Activated CD4-positive, alpha-beta T cell treated with anti-CD3 and anti-CD28 coated beads, Interleukin-2, amount 50 U/mL, for 1 hour (primary cell): ENCODE results near the gene KIDINS220.

ENCODE experiments used
- DNase-seq: peaks from one replicate; pipeline ENCODE4 v3.0.0-alpha.2; 2020

The KIDINS220 gene

GRCh38 chr2:8850845-8851487, 13.6 kb upstream of the KIDINS220 start:
- no peak for DNase-seq

DNA sequence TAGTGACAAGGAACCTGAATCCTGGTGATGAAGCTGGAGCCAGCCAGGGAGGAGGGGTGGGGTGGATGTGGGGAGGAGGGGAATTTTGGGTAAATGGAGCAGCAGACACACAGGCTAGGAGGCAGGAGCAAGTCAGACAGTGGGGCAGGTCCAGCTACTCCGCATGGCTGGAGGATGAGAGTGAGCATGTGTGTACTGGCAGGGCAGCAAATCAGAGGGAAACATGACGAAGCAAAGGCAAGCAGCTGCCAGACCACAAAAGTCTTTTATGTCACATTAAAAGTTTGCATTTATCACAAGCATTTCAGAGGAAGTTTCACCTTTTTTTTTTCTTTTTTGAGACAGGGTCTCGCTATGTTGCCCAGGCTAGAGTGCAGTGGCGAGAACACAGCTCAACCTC, 11.9 kb upstream of the KIDINS220 start:
- no peak for DNase-seq

DNA sequence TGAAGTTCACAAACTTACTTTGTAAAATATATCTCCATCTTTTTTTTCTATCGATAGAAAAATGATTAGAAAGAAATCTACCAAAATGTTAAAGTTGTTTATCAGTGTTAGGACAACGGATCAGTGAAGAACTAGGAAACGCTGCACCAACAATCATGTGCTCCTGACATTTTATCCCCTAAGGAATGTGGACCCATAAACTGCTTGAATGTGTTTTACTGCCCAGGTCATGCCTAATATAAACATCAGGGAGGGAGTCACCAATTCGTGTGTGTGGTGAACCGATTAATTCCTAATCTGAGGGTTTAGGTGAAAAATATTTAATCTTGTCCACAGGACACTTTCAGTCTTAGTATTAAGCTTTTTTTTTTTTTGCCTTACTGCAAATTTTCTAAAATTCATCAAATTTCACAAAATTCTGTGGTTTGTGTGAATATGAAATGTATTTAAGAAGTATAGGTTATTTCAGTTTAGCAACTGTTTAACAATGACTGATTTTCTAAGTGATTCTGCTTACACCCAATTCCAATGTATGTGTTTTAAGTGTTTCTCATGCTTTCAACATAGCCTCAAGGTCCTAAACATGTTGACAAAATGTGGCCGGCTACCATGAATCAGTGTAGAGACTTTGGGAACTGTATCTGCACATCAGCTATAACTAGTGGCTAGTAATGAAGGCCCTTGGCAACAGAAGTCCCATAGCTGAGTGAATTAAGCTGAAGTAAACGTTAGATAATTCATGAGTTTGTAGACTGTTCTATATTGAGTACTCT, 11.1 kb upstream of the KIDINS220 start:
- no peak for DNase-seq

- DNase-seq, result no peak
Observed at GRCh38 chr2:8847400-8847799, 10.0 kb upstream of the KIDINS220 start.

GRCh38 chr2:8841932-8842331, 4.5 kb upstream of the KIDINS220 start:
- no peak for DNase-seq

GRCh38 chr2:8840475-8841091, 3.2 kb upstream of the KIDINS220 start:
- DNase-seq, result no peak

DNA sequence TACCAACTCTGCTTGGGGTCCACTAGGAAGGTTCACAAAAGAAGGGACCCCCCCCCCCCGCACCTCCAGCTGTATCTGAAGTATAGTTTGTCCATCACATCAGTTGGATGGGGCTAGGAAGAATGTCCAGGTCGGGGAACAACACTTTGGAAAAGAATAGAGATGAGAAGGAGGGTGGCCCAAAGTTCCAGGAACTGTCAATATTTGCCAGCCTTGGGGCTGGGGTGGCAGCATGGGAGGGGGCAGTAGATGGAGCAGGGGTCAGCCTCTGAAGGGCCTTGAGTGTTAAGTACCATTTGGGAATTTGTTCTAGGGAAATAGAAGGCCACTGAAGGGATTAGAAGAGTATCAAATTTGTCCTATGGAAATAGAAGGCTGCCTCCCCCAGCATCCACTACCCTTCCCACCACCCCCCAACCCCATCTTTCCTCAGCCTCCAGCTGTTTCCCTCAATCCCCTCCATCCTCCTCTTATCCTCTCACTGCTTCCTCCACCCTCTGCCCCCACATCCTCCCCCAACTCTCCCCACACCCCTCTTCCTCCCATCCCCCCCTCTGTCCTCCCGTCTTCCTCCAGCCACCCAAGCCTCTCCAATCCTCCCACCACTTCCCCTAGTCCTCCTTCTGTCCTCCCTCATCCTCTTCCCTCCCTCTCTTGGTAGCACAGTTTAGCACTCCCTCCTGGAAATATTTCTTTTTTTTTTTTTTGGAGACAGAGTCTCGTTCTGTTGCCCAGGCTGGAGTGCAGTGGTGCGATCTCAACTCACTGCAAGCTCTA, 2.0 kb upstream of the KIDINS220 start:
- no peak for DNase-seq

DNA sequence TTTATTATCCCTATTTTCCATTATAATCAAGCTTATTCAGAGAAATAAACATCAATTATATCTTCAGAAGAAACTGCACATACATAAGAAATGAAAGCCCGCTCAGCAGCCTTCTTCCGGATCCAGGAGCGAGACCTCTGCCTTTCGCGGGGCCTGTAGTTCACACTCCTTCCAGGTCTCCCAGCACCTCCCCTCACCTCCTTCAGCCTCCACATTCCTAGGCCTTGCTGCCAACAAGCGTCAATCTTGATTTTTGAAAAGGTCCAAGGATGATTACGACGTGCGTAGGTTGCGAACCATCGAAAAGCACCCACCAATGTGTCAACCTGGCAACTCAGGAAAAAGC, 355 bp upstream of the KIDINS220 start:
- no peak for DNase-seq

GRCh38 chr2:8835279-8835678, 2.1 kb downstream of the KIDINS220 start:
- DNase-seq, result no peak

- no peak for DNase-seq
Observed at GRCh38 chr2:8833853-8834252, 3.6 kb downstream of the KIDINS220 start.

GRCh38 chr2:8831516-8831915, 5.9 kb downstream of the KIDINS220 start:
- no peak for DNase-seq

DNA sequence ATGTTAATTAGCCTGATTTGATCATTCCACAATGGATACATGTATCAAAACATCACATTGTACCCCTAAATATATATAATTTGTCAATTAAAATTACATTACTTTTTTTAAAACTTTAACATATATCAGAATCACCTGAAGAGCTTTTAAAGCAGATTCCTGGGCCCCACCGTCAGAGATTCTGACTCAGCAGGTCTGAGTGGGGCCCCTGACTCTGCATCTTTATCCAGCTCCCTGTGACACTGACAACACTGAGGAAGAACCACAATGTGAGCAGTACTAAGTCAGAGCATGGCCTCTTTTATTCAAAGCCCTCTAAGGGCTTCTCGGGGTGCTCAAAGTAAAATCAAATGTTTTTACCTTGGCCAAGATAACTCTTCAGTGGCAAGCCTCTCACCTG, 9.7 kb downstream of the KIDINS220 start:
- DNase-seq, result no peak

DNA sequence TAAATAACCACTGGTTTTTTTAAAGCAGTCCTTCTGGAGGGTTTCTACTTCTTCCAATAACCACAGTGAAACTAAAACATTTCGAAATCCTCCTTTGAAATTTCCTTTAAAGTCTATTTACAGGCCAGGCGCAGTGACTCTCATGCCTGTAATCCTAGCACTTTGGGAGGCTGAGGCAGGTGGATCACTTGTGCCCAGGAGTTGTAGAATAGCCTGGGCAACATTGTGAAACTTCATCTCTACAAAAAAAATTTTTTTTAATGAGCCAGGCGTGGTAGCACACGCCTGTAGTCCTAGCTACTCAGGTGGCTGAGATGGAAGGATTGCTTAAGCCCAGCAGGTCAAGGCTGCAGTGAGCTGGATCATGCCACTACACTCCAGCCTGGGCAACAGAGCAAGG, 15.2 kb downstream of the KIDINS220 start:
- DNase-seq, result no peak

DNA sequence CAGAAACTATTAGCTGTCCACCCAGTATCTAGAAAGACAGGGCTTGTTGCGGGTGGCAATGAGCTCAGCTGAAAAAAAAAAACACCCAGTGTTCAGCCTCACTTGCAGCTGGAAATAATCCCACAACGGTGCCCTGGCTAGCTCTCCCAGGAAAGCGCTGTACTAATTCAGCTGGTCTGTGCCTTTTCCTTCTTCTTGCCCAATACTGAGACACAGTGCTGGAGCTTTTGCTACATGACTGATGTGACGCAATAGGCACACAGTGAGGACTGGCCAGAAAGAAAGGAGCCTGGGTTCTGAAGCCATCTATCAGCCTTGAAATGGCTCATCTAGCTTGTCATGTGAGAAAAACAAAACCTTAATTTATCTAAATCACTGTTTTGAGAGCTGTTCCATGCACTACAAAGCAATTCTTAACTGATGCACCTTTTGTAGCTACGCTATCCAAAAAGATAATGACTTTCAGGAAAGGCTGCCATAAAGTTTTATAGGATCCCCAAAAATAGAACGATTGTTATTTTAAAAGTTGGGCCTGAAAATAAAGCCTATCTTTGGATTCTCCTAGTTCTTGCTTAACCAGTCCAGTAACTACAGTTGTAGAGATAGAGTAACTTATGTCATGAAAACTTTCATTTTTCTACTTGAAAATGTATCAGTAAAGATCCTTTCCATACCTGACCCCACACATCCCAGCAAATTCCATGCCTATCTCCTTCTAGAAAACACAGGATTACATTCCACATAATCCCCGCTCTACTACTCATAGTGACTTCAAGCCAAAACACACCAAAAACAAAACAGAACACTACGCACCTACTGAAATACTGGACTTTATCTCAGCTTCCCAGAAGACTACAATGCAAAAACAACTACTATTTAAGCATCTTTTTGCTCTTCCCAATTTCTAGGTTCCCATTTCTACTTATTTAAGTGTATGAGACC, 15.9 kb downstream of the KIDINS220 start:
- DNase-seq, result no peak

DNA sequence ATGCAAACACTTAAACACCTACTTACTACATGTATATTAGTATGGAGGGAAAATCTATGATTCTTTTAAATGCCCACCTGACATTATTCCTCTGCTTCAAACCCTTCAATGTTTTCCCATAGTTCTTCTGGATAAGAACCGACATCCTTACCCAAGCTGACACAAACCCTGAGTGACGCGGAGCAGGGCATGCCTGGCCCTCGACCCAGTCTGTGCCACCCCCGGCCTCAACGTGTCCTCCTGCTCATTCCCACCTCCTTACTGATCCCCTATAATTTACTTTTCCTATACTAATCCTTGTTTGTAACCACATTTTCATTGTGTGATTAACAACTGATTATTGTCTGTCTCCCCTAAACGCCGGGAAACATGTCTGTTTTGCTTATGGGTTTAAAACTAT, 17.5 kb downstream of the KIDINS220 start:
- DNase-seq, result no peak

DNA sequence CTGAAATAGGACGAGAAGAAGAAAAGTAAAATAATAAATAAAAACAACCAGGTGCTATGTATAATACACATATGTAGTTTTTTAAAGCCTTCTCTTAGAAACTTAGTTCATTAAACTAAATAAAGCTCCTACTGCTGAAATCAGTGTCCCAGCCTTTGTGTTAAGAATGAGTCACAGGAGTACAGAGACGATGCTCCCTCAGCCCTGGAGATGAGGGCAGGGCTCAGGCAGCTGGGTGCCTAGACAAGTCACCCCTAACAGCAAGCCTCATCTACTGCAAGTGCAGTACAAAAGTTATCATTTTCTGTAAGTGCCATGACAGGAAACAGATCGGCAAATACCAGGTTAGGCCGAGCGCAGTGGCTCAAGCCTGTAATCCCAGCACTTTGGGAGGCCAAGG, 18.2 kb downstream of the KIDINS220 start:
- DNase-seq, result no peak

- no peak for DNase-seq
Observed at GRCh38 chr2:8817221-8817620, 20.2 kb downstream of the KIDINS220 start.

DNA sequence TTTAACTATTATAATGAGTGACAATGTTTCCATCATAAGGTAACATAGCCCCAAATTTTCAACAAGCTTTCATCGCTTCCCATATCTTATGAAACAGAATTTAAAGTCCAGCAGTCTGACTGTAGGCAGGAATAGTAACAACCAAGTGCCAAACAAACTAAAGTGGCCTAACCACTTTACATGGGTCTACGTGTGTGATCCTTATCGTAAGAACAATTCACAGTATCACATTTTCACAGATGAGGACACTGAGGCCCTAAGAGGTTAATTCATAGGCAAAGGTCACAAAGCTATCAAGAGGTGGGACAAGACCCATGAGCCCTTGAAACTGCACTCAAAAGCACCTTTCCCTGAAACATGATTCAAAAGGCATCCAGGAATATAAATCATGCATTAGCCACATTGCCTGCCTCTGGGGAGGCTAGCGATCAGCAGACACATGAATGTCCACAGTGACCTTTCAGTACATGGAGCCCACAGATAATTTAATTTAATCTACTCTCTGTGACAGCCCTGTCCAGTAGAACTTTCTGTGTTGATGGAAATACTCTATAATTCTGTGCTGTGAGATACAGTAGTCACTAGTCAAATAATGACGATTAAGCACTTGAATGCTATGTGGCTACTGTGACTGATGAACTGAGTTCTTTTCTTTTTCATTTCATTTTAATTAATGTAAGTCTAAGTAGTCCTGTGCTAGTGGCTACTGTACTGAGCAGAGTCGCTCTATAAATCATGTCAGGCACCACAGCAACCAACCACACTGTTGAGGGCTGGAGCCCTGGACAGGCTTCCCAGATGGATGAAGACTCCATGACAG, 30.3 kb downstream of the KIDINS220 start:
- no peak for DNase-seq

DNA sequence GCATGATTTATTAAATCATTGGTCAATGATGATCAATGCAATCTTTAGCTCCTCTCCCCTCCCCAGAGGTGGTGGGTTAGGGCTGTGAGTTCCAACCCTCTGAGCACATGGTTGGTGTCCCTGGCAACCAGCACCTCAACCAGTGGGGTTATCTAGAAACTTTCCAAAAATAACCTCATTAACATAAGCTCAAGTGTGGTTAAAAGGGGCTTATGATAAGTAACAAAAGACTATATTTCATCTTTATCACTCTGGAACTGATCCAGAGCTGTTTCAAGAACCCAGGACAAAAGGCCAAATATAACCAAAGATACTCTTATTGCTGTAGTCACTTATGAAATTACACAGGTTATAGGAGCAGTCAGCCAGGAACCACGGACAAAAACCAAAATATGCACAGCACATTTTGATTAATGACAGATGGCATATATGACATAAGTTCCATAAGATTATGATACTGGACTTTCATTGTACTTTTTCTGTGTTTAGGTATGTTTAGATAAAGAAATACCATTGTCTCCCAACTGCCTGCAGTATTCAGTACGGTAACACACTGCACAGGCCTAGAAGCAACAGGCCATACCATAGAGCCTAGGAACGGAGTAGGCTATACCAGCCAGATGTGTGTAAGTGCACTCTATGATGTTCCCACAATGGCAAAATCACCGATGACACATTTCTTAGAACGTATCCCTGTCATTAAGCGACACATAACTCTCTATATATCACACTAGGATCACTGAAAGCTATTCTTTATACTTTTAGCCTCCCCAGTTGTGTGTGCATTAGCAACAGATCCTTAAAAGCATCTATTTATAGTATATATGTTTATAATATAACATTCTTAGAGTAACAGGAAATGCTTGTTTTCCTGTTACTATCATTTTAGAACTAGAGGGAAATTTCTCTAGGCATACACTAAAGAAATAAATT, 31.9 kb downstream of the KIDINS220 start:
- DNase-seq, result no peak

- DNase-seq, result no peak
Observed at GRCh38 chr2:8803658-8804379, 33.6 kb downstream of the KIDINS220 start.
